Ovary (tissue), 3 donors: ENCODE results near the gene EEF2KMT.
"Not testable (repeated sequence)": the region's sequence is repeated elsewhere in the genome, so short reads cannot be mapped to it uniquely, and the experiment has no call there.

Source experiments
- CTCF ChIP-seq, 3 donors: fragments of 450-650 bp in 2 of 3; fragments of 200-600 bp in 1 of 3; IDR thresholded peaks; one replicate each; pipeline versions ENCODE4 v1.5.1 to v1.8.0; 2016 to 2022; ENCODE audit warnings: antibody characterized with exemption in 3 of 3, mild to moderate bottlenecking in 1 of 3
- POLR2A ChIP-seq: fragments of 450-650 bp; IDR thresholded peaks from one replicate; pipeline ENCODE4 v1.6.1; 2017; ENCODE audit warnings: antibody characterized with exemption, mild to moderate bottlenecking, moderate library complexity
- donor health status: DM: no; HTN: no; CAD: no.

GRCh38 chr16:5044581-5044980, 53.0 kb downstream of the EEF2KMT start:
- not testable (repeated sequence) for TF ChIP-seq CTCF (IDR thresholded peaks at IDR 0.05); POLR2A
